Esophagus muscularis mucosa (tissue), 4 donors: ENCODE results near the gene NSMF. TPM values are rescaled to one million over a fixed set of nuclear protein-coding genes. Genes with fewer than 3 reads are reported as not detected.
"Not testable (repeated sequence)": the region's sequence is repeated elsewhere in the genome, so short reads cannot be mapped to it uniquely, and the experiment has no call there.

Experiments used
- DNase-seq: peaks from one replicate; pipeline ENCODE4 v3.0.0-alpha.2; 2017; ENCODE audit errors: extremely low spot score
- H3K27ac ChIP-seq, 4 donors: fragments of 200-600 bp; sonication (generic); replicated peaks in 1 of 4; 1 replicate in 3 of 4; 2 replicates in 1 of 4; pipeline ENCODE4 v1.5.1; 2016 to 2019; ENCODE audit warnings: mild to moderate bottlenecking in 1 of 4
- H3K27me3 ChIP-seq, 4 donors: fragments of 200-600 bp; sonication (generic); one replicate each; pipeline versions ENCODE4 v1.5.1 to v1.6.0; 2016 to 2019
- H3K36me3 ChIP-seq, 4 donors: fragments of 200-600 bp; sonication (generic); one replicate each; pipeline ENCODE4 v1.5.1; 2016 to 2019
- H3K4me1 ChIP-seq, 4 donors: fragments of 200-600 bp; sonication (generic); one replicate each; pipeline ENCODE4 v1.5.1; 2016 to 2019
- H3K4me3 ChIP-seq, 4 donors: fragments of 200-600 bp; sonication (generic); 1 replicate in 2 of 4; 2 replicates in 2 of 4; pipeline ENCODE4 v1.5.1; 2016 to 2019; ENCODE audit warnings: mild to moderate bottlenecking in 4 of 4, moderate library complexity in 1 of 4
- H3K9me3 ChIP-seq, 4 donors: fragments of 200-600 bp; sonication (generic); 1 replicate in 3 of 4; 2 replicates in 1 of 4; pipeline ENCODE4 v1.5.1; 2016 to 2019
- EP300 ChIP-seq: sonication (generic); formaldehyde crosslinking; IDR thresholded peaks from one replicate; pipeline ENCODE4 v1.6.1; 2017; ENCODE audit warnings: antibody characterized with exemption
- POLR2A ChIP-seq: fragments of 450-650 bp; IDR thresholded peaks from one replicate; pipeline ENCODE4 v1.6.1; 2017; ENCODE audit warnings: antibody characterized with exemption, moderate library complexity, mild to moderate bottlenecking, low read depth
- POLR2AphosphoS5 ChIP-seq, 2 donors: sonication (generic); formaldehyde crosslinking; IDR thresholded peaks; one replicate each; pipeline ENCODE4 v1.6.1; 2017; ENCODE audit warnings: antibody characterized with exemption in 2 of 2
- WGBS: methylation state at CpG from one replicate; pipeline ENCODE4 v1.1.5; 2018; 5-methylcytosine and 5-hydroxymethylcytosine counted together
- intact Hi-C: fragments of 100-400 bp; cut with DNase I; formaldehyde crosslinking; loops from one replicate; pipeline ENCODE4 v1.15.1; 2023
- total RNA-seq, 4 donors: library from RNA; depleted of rRNA; stranded (reverse); fragments of >200 nt; gene quantifications; one replicate each; pipeline versions ENCODE4 v1.1.0 to v1.2.1, GENCODE V29; 2016
- TF ChIP-seq, protein P1 (sequence below), 3 experiments: fragments of 200-600 bp in 2 of 3; fragments of 450-650 bp in 1 of 3; sonication (generic) in 2 of 3; IDR thresholded peaks; one replicate each; pipeline ENCODE4 v1.5.1; 2017 to 2019; ENCODE audit warnings: antibody characterized with exemption in 3 of 3, mild to moderate bottlenecking in 2 of 3, moderate library complexity in 1 of 3

Gene NSMF
- total RNA-seq, 4 donors from 2014 or later = 41.9 to 71.0 (median 58.9) TPM

DNA sequence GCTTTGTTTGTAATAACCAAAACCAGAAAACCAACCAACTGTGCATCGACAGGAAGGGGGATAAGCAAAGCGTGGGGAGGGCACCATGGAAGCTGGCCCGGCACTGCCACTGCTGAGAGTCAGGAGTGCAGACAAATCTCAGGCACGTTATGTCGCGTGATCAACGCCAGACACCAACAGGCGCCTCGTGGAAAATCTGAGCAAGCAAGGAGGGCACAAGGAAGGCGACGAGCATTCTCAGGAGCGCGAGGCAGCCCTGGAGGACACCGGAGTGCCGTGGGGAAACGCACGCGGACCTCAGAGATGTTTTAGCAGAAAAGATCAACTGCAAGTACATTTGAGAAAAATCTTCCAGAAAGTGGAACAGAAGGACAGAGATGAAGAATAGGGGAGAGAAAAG lies 15.1 kb upstream of the NSMF start:
- Histone ChIP-seq H3K27me3 (no peaks in the 10 kb centered on the region), H3K36me3 (peaks cover 0 to 14% (median 0%) of the 10 kb centered on the region in 4 donors), H3K27ac (no peak overlapping the region), H3K4me3 (no peak overlapping the region), H3K4me1 (no peaks in the 10 kb centered on the region), H3K9me3 (peaks cover 0 to 19% (median 14%) of the 10 kb centered on the region in 4 donors)
- DNase-seq = no peak
- TF ChIP-seq, protein P1, sequence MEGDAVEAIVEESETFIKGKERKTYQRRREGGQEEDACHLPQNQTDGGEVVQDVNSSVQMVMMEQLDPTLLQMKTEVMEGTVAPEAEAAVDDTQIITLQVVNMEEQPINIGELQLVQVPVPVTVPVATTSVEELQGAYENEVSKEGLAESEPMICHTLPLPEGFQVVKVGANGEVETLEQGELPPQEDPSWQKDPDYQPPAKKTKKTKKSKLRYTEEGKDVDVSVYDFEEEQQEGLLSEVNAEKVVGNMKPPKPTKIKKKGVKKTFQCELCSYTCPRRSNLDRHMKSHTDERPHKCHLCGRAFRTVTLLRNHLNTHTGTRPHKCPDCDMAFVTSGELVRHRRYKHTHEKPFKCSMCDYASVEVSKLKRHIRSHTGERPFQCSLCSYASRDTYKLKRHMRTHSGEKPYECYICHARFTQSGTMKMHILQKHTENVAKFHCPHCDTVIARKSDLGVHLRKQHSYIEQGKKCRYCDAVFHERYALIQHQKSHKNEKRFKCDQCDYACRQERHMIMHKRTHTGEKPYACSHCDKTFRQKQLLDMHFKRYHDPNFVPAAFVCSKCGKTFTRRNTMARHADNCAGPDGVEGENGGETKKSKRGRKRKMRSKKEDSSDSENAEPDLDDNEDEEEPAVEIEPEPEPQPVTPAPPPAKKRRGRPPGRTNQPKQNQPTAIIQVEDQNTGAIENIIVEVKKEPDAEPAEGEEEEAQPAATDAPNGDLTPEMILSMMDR (IDR thresholded peaks at IDR 0.05) = no peak
- TF ChIP-seq EP300 (no peak), POLR2A (no peak), POLR2AphosphoS5 (IDR thresholded peaks at IDR 0.05) (no peak)
- intact Hi-C loops = no loop called here
- 93% methylated on average over 18 of the region's 18 CpGs for WGBS

DNA sequence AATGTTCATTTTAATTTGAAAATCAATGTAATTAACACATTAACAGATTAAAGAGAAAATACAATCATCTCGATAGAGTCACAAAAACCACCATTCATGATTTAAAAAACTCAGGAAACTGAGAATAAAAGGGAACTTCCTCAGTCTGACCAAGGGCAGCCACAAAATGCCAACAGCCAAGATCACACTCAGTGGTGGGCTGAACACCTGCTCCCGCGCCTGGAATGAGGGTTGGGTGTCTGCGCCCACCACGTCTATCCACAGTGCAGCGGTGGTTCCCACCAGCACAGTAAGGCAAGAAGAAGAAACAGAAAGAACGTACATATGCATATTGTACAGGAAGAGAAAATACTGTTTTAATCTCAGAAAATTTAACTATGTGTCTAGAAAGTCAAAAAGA lies 11.7 kb upstream of the NSMF start:
- TF ChIP-seq, protein P1 (IDR thresholded peaks at IDR 0.05) = no peak
- no peak for TF ChIP-seq EP300
- no peak for TF ChIP-seq POLR2A
- WGBS = 73% methylated on average over 7 of the region's 7 CpGs
- Histone ChIP-seq H3K36me3 (peaks cover 0 to 5% (median 0%) of the 10 kb centered on the region in 4 donors), H3K27me3 (no peaks in the 10 kb centered on the region), H3K27ac (no peak overlapping the region), H3K4me1 (no peaks in the 10 kb centered on the region), H3K9me3 (peaks cover 0 to 8% (median 5%) of the 10 kb centered on the region in 4 donors), H3K4me3 (no peak overlapping the region)
- DNase-seq = no peak
- intact Hi-C loops = no loop called here

DNA sequence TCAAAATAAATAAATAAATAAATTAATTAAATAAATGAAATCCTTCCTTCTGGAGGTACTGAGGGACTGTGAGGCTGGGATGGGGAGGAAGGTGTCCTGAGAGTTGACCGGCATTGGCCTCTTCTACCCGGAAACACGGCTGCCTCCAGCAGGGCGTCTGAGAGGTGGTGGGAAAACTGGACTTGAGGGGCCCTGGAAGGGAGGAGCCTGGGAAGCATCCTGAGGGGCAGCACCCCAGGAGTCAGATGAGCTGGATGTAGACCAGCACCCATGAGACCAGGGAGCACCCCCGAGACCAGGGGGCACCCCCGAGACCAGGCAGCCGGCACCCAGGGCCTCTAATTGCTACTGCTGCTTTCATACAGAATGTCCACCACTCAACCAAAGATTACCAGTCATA lies 8.8 kb upstream of the NSMF start:
- H3K9me3 ChIP-seq = no peaks in the 10 kb centered on the region
- TF ChIP-seq POLR2AphosphoS5 (IDR thresholded peaks at IDR 0.05) (no peak), POLR2A (no peak)
- TF ChIP-seq, protein P1 (IDR thresholded peaks at IDR 0.05) = no peak
- no peaks in the 10 kb centered on the region for H3K4me1 ChIP-seq
- intact Hi-C loops = loop anchor here (10.0 kb wide), 1 partner anchor 57 kb away; no protein-coding TSS in a partner anchor
- H3K27me3 ChIP-seq = no peaks in the 10 kb centered on the region
- no peak for DNase-seq
- H3K36me3 ChIP-seq = peaks cover 0 to 8% (median 4%) of the 10 kb centered on the region in 4 donors
- no peak overlapping the region for H3K27ac ChIP-seq
- WGBS = 98% methylated on average over 4 of the region's 7 CpGs
- no peak overlapping the region for H3K4me3 ChIP-seq

GRCh38 chr9:137467161-137467581 lies 8.0 kb upstream of the NSMF start:
- no peaks in the 10 kb centered on the region for H3K9me3 ChIP-seq
- TF ChIP-seq POLR2AphosphoS5 (IDR thresholded peaks at IDR 0.05) = no peak
- TF ChIP-seq EP300 = no peak
- TF ChIP-seq, protein P1 (IDR thresholded peaks at IDR 0.05) = no peak
- TF ChIP-seq POLR2A = no peak
- intact Hi-C loops = loop anchor here (10.0 kb wide), 1 partner anchor 58 kb away; no protein-coding TSS in a partner anchor
- 92% methylated on average over 8 of the region's 16 CpGs for WGBS
- DNase-seq = no peak
- peaks cover 0 to 10% (median 4%) of the 10 kb centered on the region in 4 donors for H3K36me3 ChIP-seq
- no peak overlapping the region for H3K27ac ChIP-seq
- H3K4me3 ChIP-seq = no peak overlapping the region
- H3K27me3 ChIP-seq = no peaks in the 10 kb centered on the region
- H3K4me1 ChIP-seq = peaks cover 0 to under 1% (median under 1%) of the 10 kb centered on the region in 4 donors

- H3K4me1 ChIP-seq, H3K9me3 ChIP-seq, H3K27me3 ChIP-seq, DNase-seq, H3K27ac ChIP-seq, H3K4me3 ChIP-seq: not testable (repeated sequence)
- WGBS = 91% methylated on average over 35 of the region's 35 CpGs
- H3K36me3 ChIP-seq = peaks cover 0 to 14% (median 4%) of the 10 kb centered on the region in 4 donors
- intact Hi-C loops = loop anchor here (10.0 kb wide), 1 partner anchor 58 kb away; no protein-coding TSS in a partner anchor
Measured at GRCh38 chr9:137466389-137467085, 7.4 kb upstream of the NSMF start.
